Endothelial cell of umbilical vein (primary cell): ENCODE measurements around the gene DBF4B.

ENCODE experiments used
- EZH2 ChIP-seq: IDR thresholded peaks from 2 replicates; pipeline ENCODE4 v1.6.1; 2012; ENCODE audit warnings: borderline replicate concordance, low read depth, mild to moderate bottlenecking, moderate library complexity, low read length, inconsistent platforms; ENCODE audit not compliant: severe bottlenecking
- JUN ChIP-seq: IDR thresholded peaks from 2 replicates; pipeline ENCODE4 v1.6.1; 2011; ENCODE audit warnings: borderline replicate concordance, low read depth; ENCODE audit not compliant: insufficient read length, insufficient read depth
- POLR2A ChIP-seq: IDR thresholded peaks from 2 replicates; pipeline ENCODE4 v1.6.1; 2012; ENCODE audit warnings: low read depth, mild to moderate bottlenecking, control low read depth, low read length
- POLR2AphosphoS5 ChIP-seq: IDR thresholded peaks from 2 replicates; pipeline ENCODE4 v1.6.1; 2012; ENCODE audit warnings: low read depth, mild to moderate bottlenecking, control low read depth, low read length, moderate library complexity; ENCODE audit not compliant: insufficient read depth
- TF ChIP-seq, protein P1 (sequence below), 2 donors: IDR thresholded peaks; 1 replicate in 1 of 2; 2 replicates in 1 of 2; pipeline ENCODE4 v1.5.1; 2011; ENCODE audit warnings: low read length in 2 of 2, mild to moderate bottlenecking in 2 of 2, moderate library complexity in 2 of 2, control low read depth in 1 of 2, inconsistent platforms in 1 of 2, low read depth in 1 of 2; ENCODE audit not compliant: insufficient read depth in 1 of 2; ENCODE audit errors: extremely low read depth in 1 of 2
- TF ChIP-seq, protein P2 (sequence below): IDR thresholded peaks from 2 replicates; pipeline ENCODE4 v1.6.1; 2011; ENCODE audit not compliant: insufficient read depth, insufficient read length

DNA sequence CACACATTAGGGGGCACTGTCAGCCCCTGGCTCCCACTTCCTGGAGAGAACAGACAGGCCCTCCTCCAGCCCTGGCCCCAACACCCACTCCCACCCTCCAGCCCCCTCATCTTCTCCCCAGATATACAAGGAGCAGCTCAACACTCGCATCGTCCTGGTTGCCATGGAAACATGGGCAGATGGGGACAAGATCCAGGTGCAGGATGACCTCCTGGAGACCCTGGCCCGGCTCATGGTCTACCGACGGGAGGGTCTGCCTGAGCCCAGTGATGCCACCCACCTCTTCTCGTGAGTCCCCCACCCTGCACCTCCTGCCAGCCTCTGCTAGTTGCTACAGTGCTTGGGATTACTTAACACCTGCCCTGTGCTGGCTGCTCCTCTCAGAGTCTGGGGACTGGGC is 64.7 kb downstream of the DBF4B start:
- no peak for TF ChIP-seq POLR2A
- TF ChIP-seq, protein P1, sequence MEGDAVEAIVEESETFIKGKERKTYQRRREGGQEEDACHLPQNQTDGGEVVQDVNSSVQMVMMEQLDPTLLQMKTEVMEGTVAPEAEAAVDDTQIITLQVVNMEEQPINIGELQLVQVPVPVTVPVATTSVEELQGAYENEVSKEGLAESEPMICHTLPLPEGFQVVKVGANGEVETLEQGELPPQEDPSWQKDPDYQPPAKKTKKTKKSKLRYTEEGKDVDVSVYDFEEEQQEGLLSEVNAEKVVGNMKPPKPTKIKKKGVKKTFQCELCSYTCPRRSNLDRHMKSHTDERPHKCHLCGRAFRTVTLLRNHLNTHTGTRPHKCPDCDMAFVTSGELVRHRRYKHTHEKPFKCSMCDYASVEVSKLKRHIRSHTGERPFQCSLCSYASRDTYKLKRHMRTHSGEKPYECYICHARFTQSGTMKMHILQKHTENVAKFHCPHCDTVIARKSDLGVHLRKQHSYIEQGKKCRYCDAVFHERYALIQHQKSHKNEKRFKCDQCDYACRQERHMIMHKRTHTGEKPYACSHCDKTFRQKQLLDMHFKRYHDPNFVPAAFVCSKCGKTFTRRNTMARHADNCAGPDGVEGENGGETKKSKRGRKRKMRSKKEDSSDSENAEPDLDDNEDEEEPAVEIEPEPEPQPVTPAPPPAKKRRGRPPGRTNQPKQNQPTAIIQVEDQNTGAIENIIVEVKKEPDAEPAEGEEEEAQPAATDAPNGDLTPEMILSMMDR (IDR thresholded peaks at IDR 0.05; ENCODE audit: extremely low read depth in 1 of 2, insufficient read depth in 1 of 2, low read depth in 1 of 2, low read length in 2 of 2) = no peak
- TF ChIP-seq EZH2 = no peak
- TF ChIP-seq POLR2AphosphoS5 = no peak
- TF ChIP-seq, protein P2, sequence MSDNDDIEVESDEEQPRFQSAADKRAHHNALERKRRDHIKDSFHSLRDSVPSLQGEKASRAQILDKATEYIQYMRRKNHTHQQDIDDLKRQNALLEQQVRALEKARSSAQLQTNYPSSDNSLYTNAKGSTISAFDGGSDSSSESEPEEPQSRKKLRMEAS = no peak
- no peak for TF ChIP-seq JUN
